PFSK-1 (cell line): ENCODE data around the gene TAS2R10.

Experiments
- FOXP2 ChIP-seq: optimal IDR thresholded peaks from 2 replicates; pipeline ENCODE3; 2011; ENCODE audit warnings: borderline replicate concordance, control low read depth, inconsistent platforms; ENCODE audit not compliant: insufficient read depth; ENCODE audit errors: extremely low read length, extremely low read depth
- POLR2AphosphoS5 ChIP-seq: IDR thresholded peaks from 2 replicates; pipeline ENCODE4 v1.6.1; 2012; ENCODE audit warnings: low read depth, mild to moderate bottlenecking, control low read depth, low read length, moderate library complexity
- SIN3A ChIP-seq: IDR thresholded peaks from 2 replicates; pipeline ENCODE4 v1.6.1; 2012; ENCODE audit warnings: mild to moderate bottlenecking, low read length, moderate library complexity, borderline replicate concordance; ENCODE audit not compliant: insufficient read depth
- TAF1 ChIP-seq: IDR thresholded peaks from 2 replicates; pipeline ENCODE4 v1.6.1; 2012; ENCODE audit warnings: low read length, control low read depth, borderline replicate concordance; ENCODE audit not compliant: insufficient read depth
- TF ChIP-seq, protein P1 (sequence below), 2 experiments: IDR thresholded peaks; 2 replicates each; pipeline versions ENCODE4 v1.6.1 to v1.8.0; 2011 to 2012; ENCODE audit warnings: low read depth in 2 of 2, low read length in 2 of 2, control low read depth in 1 of 2, inconsistent platforms in 1 of 2, mild to moderate bottlenecking in 1 of 2, moderate library complexity in 1 of 2; ENCODE audit not compliant: insufficient read depth in 1 of 2

DNA sequence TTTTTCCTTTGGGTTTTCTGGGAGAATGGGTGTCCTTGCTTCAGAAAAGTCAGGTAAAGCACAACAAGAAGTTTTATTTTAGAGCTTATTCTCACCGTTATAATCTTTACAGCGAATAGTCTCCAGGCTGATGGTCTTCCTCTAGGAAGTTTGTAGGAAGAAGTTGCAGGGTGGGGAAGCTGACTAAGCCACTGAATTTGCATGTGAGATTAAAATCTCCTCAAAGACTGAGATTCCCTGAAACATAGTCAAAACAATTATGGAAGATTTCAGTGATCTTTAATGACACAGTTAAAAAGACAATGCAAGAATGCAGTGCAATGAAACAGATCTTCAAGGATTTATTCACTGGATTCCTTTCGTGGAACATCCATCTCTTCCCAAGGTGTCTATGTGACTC, 1.2 kb downstream of the TAS2R10 start:
- no peak for TF ChIP-seq TAF1
- no peak for TF ChIP-seq POLR2AphosphoS5
- TF ChIP-seq SIN3A: no peak
- TF ChIP-seq FOXP2: no peak
- TF ChIP-seq, protein P1, sequence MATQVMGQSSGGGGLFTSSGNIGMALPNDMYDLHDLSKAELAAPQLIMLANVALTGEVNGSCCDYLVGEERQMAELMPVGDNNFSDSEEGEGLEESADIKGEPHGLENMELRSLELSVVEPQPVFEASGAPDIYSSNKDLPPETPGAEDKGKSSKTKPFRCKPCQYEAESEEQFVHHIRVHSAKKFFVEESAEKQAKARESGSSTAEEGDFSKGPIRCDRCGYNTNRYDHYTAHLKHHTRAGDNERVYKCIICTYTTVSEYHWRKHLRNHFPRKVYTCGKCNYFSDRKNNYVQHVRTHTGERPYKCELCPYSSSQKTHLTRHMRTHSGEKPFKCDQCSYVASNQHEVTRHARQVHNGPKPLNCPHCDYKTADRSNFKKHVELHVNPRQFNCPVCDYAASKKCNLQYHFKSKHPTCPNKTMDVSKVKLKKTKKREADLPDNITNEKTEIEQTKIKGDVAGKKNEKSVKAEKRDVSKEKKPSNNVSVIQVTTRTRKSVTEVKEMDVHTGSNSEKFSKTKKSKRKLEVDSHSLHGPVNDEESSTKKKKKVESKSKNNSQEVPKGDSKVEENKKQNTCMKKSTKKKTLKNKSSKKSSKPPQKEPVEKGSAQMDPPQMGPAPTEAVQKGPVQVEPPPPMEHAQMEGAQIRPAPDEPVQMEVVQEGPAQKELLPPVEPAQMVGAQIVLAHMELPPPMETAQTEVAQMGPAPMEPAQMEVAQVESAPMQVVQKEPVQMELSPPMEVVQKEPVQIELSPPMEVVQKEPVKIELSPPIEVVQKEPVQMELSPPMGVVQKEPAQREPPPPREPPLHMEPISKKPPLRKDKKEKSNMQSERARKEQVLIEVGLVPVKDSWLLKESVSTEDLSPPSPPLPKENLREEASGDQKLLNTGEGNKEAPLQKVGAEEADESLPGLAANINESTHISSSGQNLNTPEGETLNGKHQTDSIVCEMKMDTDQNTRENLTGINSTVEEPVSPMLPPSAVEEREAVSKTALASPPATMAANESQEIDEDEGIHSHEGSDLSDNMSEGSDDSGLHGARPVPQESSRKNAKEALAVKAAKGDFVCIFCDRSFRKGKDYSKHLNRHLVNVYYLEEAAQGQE (IDR thresholded peaks at IDR 0.05; ENCODE audit: insufficient read depth in 1 of 2, low read depth in 2 of 2, low read length in 2 of 2): no peak
